GM18867 (cell line): Measurements from ENCODE around the gene CACNB4.
A peak's percentile ranks its signal among the peaks of the same experiment; 100 is the strongest.

Experiments
- ATAC-seq: cut with Tn5 transposase; IDR thresholded peaks from one replicate; pipeline ENCODE4 v1.9.1; 2021; ENCODE audit warnings: mild to moderate bottlenecking, moderate library complexity; ENCODE audit not compliant: unreplicated experiment

The CACNB4 gene

GRCh38 chr2:152089238-152089637, 9.6 kb downstream of the CACNB4 start:
- ATAC-seq: no peak

- ATAC-seq: no peak
Observed at GRCh38 chr2:152088006-152088405, 10.8 kb downstream of the CACNB4 start.

- no peak for ATAC-seq
Observed at GRCh38 chr2:152086231-152086630, 12.6 kb downstream of the CACNB4 start.

GRCh38 chr2:152084076-152084475, 14.8 kb downstream of the CACNB4 start:
- no peak for ATAC-seq

GRCh38 chr2:152083202-152083875, 15.5 kb downstream of the CACNB4 start:
- no peak for ATAC-seq

- ATAC-seq: peak; percentile 97
Observed at GRCh38 chr2:152078662-152079061, 20.2 kb downstream of the CACNB4 start.

GRCh38 chr2:152078023-152078422, 20.8 kb downstream of the CACNB4 start:
- no peak for ATAC-seq

GRCh38 chr2:152075461-152076050, 23.3 kb downstream of the CACNB4 start:
- no peak for ATAC-seq

GRCh38 chr2:152072011-152072410, 26.8 kb downstream of the CACNB4 start:
- ATAC-seq: no peak

GRCh38 chr2:152071518-152071917, 27.3 kb downstream of the CACNB4 start:
- no peak for ATAC-seq

- ATAC-seq: no peak
Observed at GRCh38 chr2:152071092-152071491, 27.8 kb downstream of the CACNB4 start.

- no peak for ATAC-seq
Observed at GRCh38 chr2:152068226-152068625, 30.6 kb downstream of the CACNB4 start.

- ATAC-seq: no peak
Observed at GRCh38 chr2:152067823-152068222, 31.0 kb downstream of the CACNB4 start.

GRCh38 chr2:152065945-152066344, 32.9 kb downstream of the CACNB4 start:
- ATAC-seq: no peak

- no peak for ATAC-seq
Observed at GRCh38 chr2:152064001-152064400, 34.8 kb downstream of the CACNB4 start.

- ATAC-seq: no peak
Observed at GRCh38 chr2:152063325-152063924, 35.4 kb downstream of the CACNB4 start.

- ATAC-seq: peak; percentile 87
Observed at GRCh38 chr2:152062125-152063091, 36.4 kb downstream of the CACNB4 start.

GRCh38 chr2:152061383-152061782, 37.5 kb downstream of the CACNB4 start:
- ATAC-seq: no peak

GRCh38 chr2:152058655-152059054, 40.2 kb downstream of the CACNB4 start:
- no peak for ATAC-seq

GRCh38 chr2:152056418-152056817, 42.4 kb downstream of the CACNB4 start:
- ATAC-seq: no peak
